ENCODE measurements around the gene TOMM5. TPM values are rescaled to one million over a fixed set of nuclear protein-coding genes. Genes with fewer than 3 reads are reported as not detected.

The TOMM5 gene
- total RNA-seq, 4 donors from 2014 or later: 50.4 to 79.1 (median 67.1) TPM

DNA sequence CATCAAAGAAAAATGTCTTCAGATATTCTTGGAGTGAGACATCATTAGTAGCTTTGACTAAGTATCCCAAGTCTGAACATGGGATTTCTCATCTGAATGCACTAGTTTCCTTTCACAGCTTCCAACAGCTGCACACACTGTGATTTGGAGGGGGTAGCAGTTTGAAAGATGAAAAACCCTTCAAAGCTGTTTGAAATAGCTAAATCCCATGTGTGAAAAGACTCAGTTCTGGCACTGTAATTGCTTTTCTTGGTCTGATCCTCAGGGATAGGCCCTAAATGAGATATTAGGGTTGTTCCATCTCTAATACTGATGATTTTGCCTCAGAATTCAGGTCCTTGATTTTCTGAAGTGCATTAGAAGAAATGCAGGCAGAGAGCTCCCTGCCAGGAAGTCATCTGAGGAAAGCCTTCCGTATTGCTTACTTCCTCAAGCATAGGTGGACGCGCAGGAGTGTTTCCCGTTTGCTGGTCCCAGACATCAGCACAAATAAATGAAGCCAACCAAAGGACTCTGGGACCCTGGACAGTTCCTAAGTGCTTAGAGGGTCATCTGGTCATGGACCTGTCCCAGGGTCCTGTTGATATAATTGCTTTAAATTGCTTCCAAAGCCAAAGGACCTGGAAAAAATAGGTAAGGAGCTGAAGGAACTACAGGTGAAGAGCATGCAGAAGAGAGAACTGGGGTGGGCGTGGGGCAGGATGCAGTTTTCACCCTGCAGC is 32.8 kb upstream of the TOMM5 start:
- intact Hi-C loops (cut with DNase I; ENCODE audit: low total_unique reads): no loop called here
- no peak overlapping the region for H3K4me3 ChIP-seq (ENCODE audit: low read depth, poor library complexity, severe bottlenecking)
- DNase-seq (ENCODE audit: low spot score in 2 of 2): no peak
- TF ChIP-seq POLR2A (IDR thresholded peaks at IDR 0.05): no peak
- TF ChIP-seq CTCF (IDR thresholded peaks at IDR 0.05): no peak
- whole genome bisulfite sequencing, 2 donors: 79 to 83% methylated on average over 5 of the region's 5 CpGs

- WGBS, 2 donors: 84 to 88% methylated on average over 1 of the region's 1 CpG
- no peak for TF ChIP-seq POLR2A (IDR thresholded peaks at IDR 0.05)
- no peak for TF ChIP-seq CTCF (IDR thresholded peaks at IDR 0.05)
- intact Hi-C loops (cut with DNase I; ENCODE audit: low total_unique reads): no loop called here
- no peak overlapping the region for H3K4me3 ChIP-seq (ENCODE audit: low read depth, poor library complexity, severe bottlenecking)
- DNase-seq (ENCODE audit: low spot score in 2 of 2): no peak
Measured at GRCh38 chr9:37624073-37624472, 31.7 kb upstream of the TOMM5 start.

- 91 to 96% methylated on average over 2 of the region's 2 CpGs for WGBS, 2 donors
- DNase-seq (ENCODE audit: low spot score in 2 of 2): no peak
- TF ChIP-seq POLR2A (IDR thresholded peaks at IDR 0.05) (no peak), CTCF (IDR thresholded peaks at IDR 0.05) (no peak)
- H3K4me3 ChIP-seq (ENCODE audit: low read depth, poor library complexity, severe bottlenecking): no peak overlapping the region
- intact Hi-C loops (cut with DNase I; ENCODE audit: low total_unique reads): no loop called here
Measured at GRCh38 chr9:37623267-37623666, 30.9 kb upstream of the TOMM5 start.

- H3K4me3 ChIP-seq (ENCODE audit: low read depth, poor library complexity, severe bottlenecking): no peak overlapping the region
- intact Hi-C loops (cut with DNase I; ENCODE audit: low total_unique reads): no loop called here
- WGBS, 2 donors: 64 to 72% methylated on average over 4 of the region's 4 CpGs
- no peak for TF ChIP-seq POLR2A (IDR thresholded peaks at IDR 0.05)
- no peak for TF ChIP-seq CTCF (IDR thresholded peaks at IDR 0.05)
- no peak for DNase-seq (ENCODE audit: low spot score in 2 of 2)
Measured at GRCh38 chr9:37622462-37622861, 30.1 kb upstream of the TOMM5 start.

DNA sequence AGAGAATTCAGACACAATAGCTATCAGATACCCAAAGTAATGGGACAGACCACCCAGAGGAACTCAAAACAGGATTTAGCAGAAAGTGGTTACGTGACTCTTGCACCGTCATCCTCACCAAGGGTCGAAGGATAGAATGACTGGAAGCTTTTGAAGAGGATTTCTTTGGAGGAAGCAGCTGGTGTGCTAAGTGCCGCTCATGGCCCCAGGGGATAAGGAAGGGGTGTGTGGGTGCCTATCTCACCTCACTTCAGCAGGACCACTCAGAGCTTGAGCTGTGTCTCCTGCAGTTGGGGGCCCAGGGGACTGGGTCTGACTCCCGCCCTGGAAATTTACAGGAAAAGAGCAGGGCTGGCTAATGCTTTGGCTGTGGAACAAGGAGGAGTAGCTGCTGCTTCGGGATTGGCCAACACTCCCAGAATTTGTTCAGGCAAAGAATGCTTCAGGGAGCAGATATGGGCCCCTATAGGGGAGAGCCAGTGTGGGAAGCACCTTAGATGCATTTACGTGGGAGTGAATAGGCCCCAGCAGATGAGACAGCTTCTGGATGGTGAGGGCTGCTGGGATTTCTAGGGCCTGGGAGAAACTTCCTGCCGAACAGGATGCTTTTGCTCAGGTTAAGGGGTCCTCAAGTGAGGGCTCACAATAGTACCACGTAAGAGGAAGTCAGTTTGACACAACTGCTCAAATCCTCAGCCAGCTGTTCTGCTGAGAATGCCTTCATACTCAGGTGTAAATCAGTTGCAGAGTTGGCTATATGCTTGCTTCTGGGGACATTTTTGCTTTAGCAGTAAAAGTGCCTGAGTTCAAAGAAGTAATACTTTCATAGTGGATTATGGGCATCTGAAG is 29.1 kb upstream of the TOMM5 start:
- TF ChIP-seq POLR2A (IDR thresholded peaks at IDR 0.05) (no peak), CTCF (IDR thresholded peaks at IDR 0.05) (no peak)
- no peak for DNase-seq (ENCODE audit: low spot score in 2 of 2)
- H3K4me3 ChIP-seq (ENCODE audit: low read depth, poor library complexity, severe bottlenecking): no peak overlapping the region
- 53 to 66% methylated on average over 9 of the region's 9 CpGs for WGBS, 2 donors
- intact Hi-C loops (cut with DNase I; ENCODE audit: low total_unique reads): no loop called here

Measured in lower leg skin (tissue), 4 donors.